Lower lobe of right lung (tissue), 2 donors: ENCODE data around the gene DAGLA. TPM values are rescaled to one million over a fixed set of nuclear protein-coding genes. Genes with fewer than 3 reads are reported as not detected.

Source experiments
- ATAC-seq, 2 donors: fragments of 200-7000 bp; cut with Tn5 transposase; one replicate each; pipeline ENCODE4 v1.9.1; 2020 to 2022; ENCODE audit warnings: mild to moderate bottlenecking in 2 of 2, moderate library complexity in 2 of 2
- DNase-seq: peaks from one replicate; pipeline ENCODE4 v3.0.0-alpha.2; 2020
- H3K27ac ChIP-seq: fragments of 200-600 bp; one replicate; pipeline ENCODE4 v1.8.0; 2022
- H3K27me3 ChIP-seq: fragments of 200-600 bp; one replicate; pipeline ENCODE4 v1.8.0; 2022; ENCODE audit warnings: low read depth
- H3K36me3 ChIP-seq: fragments of 200-600 bp; one replicate; pipeline ENCODE4 v1.8.0; 2022; ENCODE audit warnings: mild to moderate bottlenecking
- H3K4me1 ChIP-seq: fragments of 200-600 bp; one replicate; pipeline ENCODE4 v1.8.0; 2022
- H3K4me3 ChIP-seq: fragments of 200-600 bp; one replicate; pipeline ENCODE4 v1.8.0; 2022; ENCODE audit warnings: mild to moderate bottlenecking
- H3K9me3 ChIP-seq: fragments of 200-600 bp; one replicate; pipeline ENCODE4 v1.8.0; 2022
- CTCF ChIP-seq: fragments of 200-600 bp; IDR thresholded peaks from one replicate; pipeline ENCODE4 v1.8.0; 2022; ENCODE audit warnings: antibody characterized with exemption, mild to moderate bottlenecking
- intact Hi-C: fragments of 100-400 bp; cut with DNase I; formaldehyde crosslinking; loops from one replicate; pipeline ENCODE4 v1.11.0; 2022
- total RNA-seq: library from RNA; stranded (reverse); fragmentation: NEBNext Ultra II Directional; extraction: Animal tissue kit (Norgen Biotek cat#: 25700); gene quantifications from one replicate; pipeline ENCODE4 v1.2.1, GENCODE V29; 2021
- donor health status: DM: no; HTN: yes; CAD: no; lungs with severe emphysema.

Gene DAGLA
- total RNA-seq, 1 donor from 2014 or later, result 7.1 TPM

GRCh38 chr11:61728066-61728939 is 48.1 kb downstream of the DAGLA start:
- Histone ChIP-seq H3K4me1 (peaks cover 21% of the 10 kb centered on the region), H3K4me3 (no peak overlapping the region), H3K27ac (peak overlapping the region; percentile 41), H3K9me3 (no peaks in the 10 kb centered on the region), H3K27me3 (no peaks in the 10 kb centered on the region), H3K36me3 (no peaks in the 10 kb centered on the region)
- no peak for TF ChIP-seq CTCF
- intact Hi-C loops, result no loop called here
- DNase-seq (no peak), ATAC-seq (no peak)

GRCh38 chr11:61728940-61729219 is 48.7 kb downstream of the DAGLA start:
- no peak for TF ChIP-seq CTCF
- no peak for DNase-seq
- H3K27me3 ChIP-seq, result no peaks in the 10 kb centered on the region
- peak; percentile 37 to 73 for ATAC-seq
- H3K27ac ChIP-seq, result no peak overlapping the region
- peaks cover 21% of the 10 kb centered on the region for H3K4me1 ChIP-seq
- H3K9me3 ChIP-seq, result no peaks in the 10 kb centered on the region
- no peaks in the 10 kb centered on the region for H3K36me3 ChIP-seq
- intact Hi-C loops, result no loop called here
- H3K4me3 ChIP-seq, result no peak overlapping the region

GRCh38 chr11:61730240-61730994 is 50.2 kb downstream of the DAGLA start:
- DNase-seq, result no peak
- intact Hi-C loops, result loop anchor here (10.0 kb wide), 1 partner anchor 46 kb away; the partner anchor contains the start of gene DAGLA
- Histone ChIP-seq H3K27ac (peak overlapping the region; percentile 18), H3K36me3 (peaks cover 7% of the 10 kb centered on the region), H3K4me3 (no peak overlapping the region), H3K9me3 (no peaks in the 10 kb centered on the region), H3K4me1 (peaks cover 21% of the 10 kb centered on the region), H3K27me3 (no peaks in the 10 kb centered on the region)
- no peak for TF ChIP-seq CTCF
- ATAC-seq, result peak in 1 of 2 donors; percentile 34

- no peak overlapping the region for H3K27ac ChIP-seq
- H3K9me3 ChIP-seq, result no peaks in the 10 kb centered on the region
- peaks cover 21% of the 10 kb centered on the region for H3K4me1 ChIP-seq
- H3K27me3 ChIP-seq, result no peaks in the 10 kb centered on the region
- intact Hi-C loops, result loop anchor here (10.0 kb wide), 1 partner anchor 47 kb away; the partner anchor contains the start of gene DAGLA
- no peak for DNase-seq
- no peak for TF ChIP-seq CTCF
- H3K4me3 ChIP-seq, result no peak overlapping the region
- ATAC-seq, result no peak
- H3K36me3 ChIP-seq, result peaks cover 17% of the 10 kb centered on the region
These were observed 51.2 kb downstream of the DAGLA start for GRCh38 chr11:61731211-61731951.

- peak overlapping the region; percentile 47 for H3K27ac ChIP-seq
These were observed 51.9 kb downstream of the DAGLA start for GRCh38 chr11:61731952-61732675.

More at GRCh38 chr11:61731952-61732675, 51.9 kb downstream of the DAGLA start:
- ATAC-seq (peak; percentile 4 to 30), DNase-seq (no peak)
- Histone ChIP-seq H3K27me3 (no peaks in the 10 kb centered on the region), H3K36me3 (peaks cover 22% of the 10 kb centered on the region), H3K4me3 (no peak overlapping the region), H3K9me3 (no peaks in the 10 kb centered on the region), H3K4me1 (peaks cover 21% of the 10 kb centered on the region)
- no peak for TF ChIP-seq CTCF
- intact Hi-C loops, result loop anchor here (10.0 kb wide), 1 partner anchor 47 kb away; the partner anchor contains the start of gene DAGLA
